Duodenal mucosa (tissue), 2 donors: ENCODE results near the gene EIF5AL1.
"Not testable (repeated sequence)": the region's sequence is repeated elsewhere in the genome, so short reads cannot be mapped to it uniquely, and the experiment has no call there.

ENCODE experiments used
- H3K27ac ChIP-seq: one replicate; pipeline ENCODE4 v1.7.0; 2013; ENCODE audit warnings: low read depth, low read length
- H3K27me3 ChIP-seq, 2 donors: one replicate each; pipeline ENCODE4 v1.7.0; 2013; ENCODE audit warnings: low read length in 2 of 2, control low read depth in 1 of 2; ENCODE audit not compliant: insufficient read depth in 2 of 2, control insufficient read depth in 1 of 2
- H3K36me3 ChIP-seq, 2 donors: one replicate each; pipeline ENCODE4 v1.7.0; 2013; ENCODE audit warnings: low read length in 2 of 2, control low read depth in 1 of 2; ENCODE audit not compliant: insufficient read depth in 2 of 2, control insufficient read depth in 1 of 2
- H3K4me1 ChIP-seq, 2 donors: one replicate each; pipeline ENCODE4 v1.7.0; 2013; ENCODE audit warnings: low read length in 2 of 2, control low read depth in 1 of 2; ENCODE audit not compliant: insufficient read depth in 2 of 2, control insufficient read depth in 1 of 2
- H3K4me3 ChIP-seq, 2 donors: one replicate each; pipeline ENCODE4 v1.7.0; 2013; ENCODE audit warnings: low read length in 2 of 2, low read depth in 1 of 2
- H3K9ac ChIP-seq, 2 donors: one replicate each; pipeline ENCODE4 v1.7.0; 2013; ENCODE audit warnings: low read length in 2 of 2, low read depth in 1 of 2
- H3K9me3 ChIP-seq, 2 donors: one replicate each; pipeline ENCODE4 v1.7.0; 2013; ENCODE audit warnings: low read length in 2 of 2, control low read depth in 1 of 2; ENCODE audit not compliant: control insufficient read depth in 1 of 2

The EIF5AL1 gene

DNA sequence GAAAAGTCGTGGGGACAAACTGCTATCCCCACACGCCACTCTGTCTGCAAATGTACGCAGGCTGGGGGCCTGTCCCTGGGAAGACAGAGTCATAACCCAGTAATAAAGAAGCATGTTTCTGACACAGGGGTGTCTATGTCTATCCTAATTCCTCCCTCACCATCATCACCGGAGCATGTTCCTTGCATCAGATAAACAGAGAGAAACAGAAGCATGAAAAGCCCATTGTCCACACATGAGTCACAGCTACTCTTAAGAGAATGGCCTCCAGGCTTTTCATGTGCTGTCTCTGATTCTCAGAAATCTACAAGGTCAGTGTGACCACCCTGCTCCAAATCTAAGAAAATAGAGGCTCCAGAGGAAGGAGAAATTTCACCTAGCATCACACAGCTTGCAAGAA, 4.1 kb upstream of the EIF5AL1 start:
- H3K36me3 ChIP-seq, H3K9ac ChIP-seq, H3K4me1 ChIP-seq, H3K27me3 ChIP-seq, H3K27ac ChIP-seq, H3K4me3 ChIP-seq, H3K9me3 ChIP-seq: not testable (repeated sequence)

DNA sequence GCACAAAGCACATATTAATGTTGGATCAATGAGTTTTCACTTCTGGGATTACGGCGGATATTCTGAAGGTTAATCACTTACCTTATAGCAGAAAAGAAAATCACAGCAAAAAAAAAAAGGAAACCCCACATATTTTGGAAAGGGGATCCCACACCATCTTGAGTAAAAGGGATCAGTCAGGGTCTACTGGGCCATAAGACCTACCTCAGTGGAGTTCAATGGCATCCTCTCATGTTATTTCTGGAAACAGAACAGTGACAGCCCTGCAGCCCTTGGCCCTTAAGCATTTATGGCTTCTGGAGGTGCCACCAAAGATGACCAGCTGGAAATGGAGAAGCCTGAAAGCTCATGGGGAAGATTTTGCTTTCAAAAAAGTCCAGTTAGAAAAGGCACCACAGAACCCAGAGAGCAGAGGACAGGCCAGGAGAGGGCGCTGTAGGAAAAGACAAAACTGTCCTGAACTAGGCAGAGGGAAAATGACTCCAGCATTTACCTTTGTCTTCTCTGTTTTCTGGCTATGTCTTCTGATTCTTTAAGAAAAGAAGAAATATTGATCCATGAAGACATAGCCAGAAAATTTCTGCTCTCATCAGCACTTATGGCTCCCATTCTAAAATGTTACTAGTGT, 2.9 kb upstream of the EIF5AL1 start:
- H3K9me3 ChIP-seq, H3K4me3 ChIP-seq, H3K27ac ChIP-seq, H3K4me1 ChIP-seq, H3K9ac ChIP-seq, H3K27me3 ChIP-seq, H3K36me3 ChIP-seq: not testable (repeated sequence)

DNA sequence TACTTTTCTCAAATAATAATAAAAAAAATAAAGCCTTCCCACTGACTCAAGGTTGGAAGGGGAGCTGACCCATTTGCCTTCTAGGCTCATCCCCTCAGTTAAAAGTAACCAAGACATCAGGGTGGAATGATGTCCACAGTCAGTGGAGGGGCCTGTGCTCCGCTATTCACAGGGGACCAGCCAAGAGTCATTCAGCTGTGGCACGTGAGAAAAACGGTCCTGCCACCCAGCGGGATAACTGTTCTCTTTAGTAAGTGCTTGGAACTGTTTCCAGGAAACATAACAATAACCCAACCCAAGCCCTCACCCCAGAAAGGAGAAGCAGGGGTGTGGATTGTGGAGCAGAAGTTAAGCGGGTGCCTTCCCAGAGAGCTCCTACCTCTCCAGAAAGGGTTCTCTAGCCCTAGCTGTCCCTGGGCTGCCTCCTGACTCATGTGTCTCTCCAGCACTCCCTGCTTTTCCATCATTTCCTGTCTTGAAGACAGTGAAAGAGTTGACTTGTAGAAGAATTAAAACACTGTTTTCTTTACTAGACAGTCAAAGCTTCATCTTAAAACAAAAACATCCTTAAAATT, 2.3 kb upstream of the EIF5AL1 start:
- H3K27ac ChIP-seq, H3K4me3 ChIP-seq, H3K9ac ChIP-seq, H3K9me3 ChIP-seq, H3K27me3 ChIP-seq, H3K4me1 ChIP-seq, H3K36me3 ChIP-seq: not testable (repeated sequence)

DNA sequence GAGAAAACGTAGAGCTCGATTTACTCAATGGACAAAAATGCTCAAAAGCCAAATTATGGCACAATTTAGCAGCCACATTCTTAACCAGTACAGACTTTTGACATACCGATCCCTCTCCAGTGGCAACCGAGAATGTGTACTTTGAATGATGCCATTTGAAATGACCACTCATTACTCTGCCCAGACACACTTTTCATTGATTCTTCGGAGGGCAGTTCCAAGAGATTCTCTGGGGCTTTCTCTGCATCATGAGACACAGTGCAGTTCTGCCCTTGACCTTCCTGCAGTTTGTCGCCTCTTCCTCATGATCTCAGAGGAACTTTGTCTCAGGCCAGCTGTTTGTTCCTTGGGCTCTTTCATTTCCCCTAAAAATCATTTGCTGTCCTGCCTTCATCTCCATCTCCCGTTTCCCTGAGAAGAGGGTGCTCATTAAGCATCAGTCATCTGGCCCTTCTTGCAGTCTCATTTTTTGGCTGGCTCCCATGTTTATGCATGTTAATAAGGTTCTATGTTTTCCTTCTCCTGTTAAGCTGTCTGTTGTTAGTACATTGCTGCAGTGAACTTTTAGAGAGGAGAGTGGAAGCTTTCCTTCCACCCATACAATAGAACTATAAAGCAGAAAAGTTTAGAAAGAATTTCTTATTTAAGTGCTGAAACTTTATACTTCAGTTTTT, 4.3 kb downstream of the EIF5AL1 start:
- not testable (repeated sequence) for H3K36me3 ChIP-seq, H3K4me3 ChIP-seq, H3K9me3 ChIP-seq, H3K27ac ChIP-seq, H3K9ac ChIP-seq, H3K4me1 ChIP-seq, H3K27me3 ChIP-seq

DNA sequence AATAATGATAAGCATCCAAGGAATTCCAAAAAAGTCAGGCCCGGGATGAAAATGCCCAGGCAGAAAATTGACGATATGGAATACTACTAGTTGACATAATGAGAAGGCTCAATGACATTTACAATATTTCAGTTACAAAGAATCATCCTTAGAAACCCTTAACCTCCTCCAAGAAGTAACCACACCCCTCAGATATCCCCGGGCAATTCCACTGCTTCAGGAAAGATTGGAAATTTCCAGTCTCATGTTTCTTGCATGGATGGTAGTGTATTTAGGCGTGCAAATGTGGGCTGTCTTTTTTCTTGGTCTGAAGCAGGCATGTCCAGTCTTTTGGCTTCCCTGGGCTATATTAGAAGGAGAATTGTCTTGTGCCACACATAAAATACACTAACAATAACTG, 5.2 kb downstream of the EIF5AL1 start:
- not testable (repeated sequence) for H3K27ac ChIP-seq, H3K4me3 ChIP-seq, H3K36me3 ChIP-seq, H3K9ac ChIP-seq, H3K9me3 ChIP-seq, H3K4me1 ChIP-seq, H3K27me3 ChIP-seq

DNA sequence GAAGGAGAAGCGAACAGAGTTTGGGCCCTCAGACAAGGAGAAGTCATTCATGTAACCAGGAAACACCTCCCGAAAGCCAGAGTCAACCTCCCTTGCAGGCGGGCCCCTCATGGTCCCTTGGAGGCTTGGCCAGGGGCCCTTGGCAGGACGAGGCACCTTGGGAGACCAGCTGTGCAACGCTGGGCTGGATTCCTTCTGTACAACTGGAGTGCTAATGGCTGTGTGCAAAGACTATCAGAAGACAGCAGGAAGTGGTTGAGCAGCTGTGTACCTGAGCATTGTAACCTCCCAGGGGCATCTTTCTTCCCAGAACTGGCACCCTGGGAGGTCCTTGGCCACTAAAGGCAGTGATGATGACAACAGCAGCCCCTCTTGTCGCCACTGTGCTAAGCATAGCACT, 9.4 kb downstream of the EIF5AL1 start:
- H3K36me3 ChIP-seq, H3K27ac ChIP-seq, H3K9ac ChIP-seq, H3K27me3 ChIP-seq, H3K4me3 ChIP-seq, H3K4me1 ChIP-seq, H3K9me3 ChIP-seq: not testable (repeated sequence)

DNA sequence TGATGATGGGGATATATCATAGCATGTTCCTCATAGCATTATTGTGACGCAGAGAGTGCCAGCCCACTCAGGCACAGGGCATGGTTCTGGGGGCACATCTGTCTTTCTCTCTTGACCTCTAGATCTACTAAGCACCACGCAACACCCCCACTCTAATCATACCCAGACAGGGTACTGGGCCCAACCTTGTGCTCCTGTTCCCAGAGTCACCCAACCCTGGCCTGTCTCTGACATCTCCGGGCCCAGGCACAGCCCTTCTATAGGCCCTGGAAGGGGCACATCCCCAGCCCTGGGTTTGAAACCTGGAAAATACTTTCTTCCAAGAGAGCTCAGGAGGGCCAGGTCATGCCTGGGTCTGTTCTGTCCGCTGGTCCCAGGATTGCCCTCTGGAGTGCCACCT, 10.1 kb downstream of the EIF5AL1 start:
- not testable (repeated sequence) for H3K36me3 ChIP-seq

DNA sequence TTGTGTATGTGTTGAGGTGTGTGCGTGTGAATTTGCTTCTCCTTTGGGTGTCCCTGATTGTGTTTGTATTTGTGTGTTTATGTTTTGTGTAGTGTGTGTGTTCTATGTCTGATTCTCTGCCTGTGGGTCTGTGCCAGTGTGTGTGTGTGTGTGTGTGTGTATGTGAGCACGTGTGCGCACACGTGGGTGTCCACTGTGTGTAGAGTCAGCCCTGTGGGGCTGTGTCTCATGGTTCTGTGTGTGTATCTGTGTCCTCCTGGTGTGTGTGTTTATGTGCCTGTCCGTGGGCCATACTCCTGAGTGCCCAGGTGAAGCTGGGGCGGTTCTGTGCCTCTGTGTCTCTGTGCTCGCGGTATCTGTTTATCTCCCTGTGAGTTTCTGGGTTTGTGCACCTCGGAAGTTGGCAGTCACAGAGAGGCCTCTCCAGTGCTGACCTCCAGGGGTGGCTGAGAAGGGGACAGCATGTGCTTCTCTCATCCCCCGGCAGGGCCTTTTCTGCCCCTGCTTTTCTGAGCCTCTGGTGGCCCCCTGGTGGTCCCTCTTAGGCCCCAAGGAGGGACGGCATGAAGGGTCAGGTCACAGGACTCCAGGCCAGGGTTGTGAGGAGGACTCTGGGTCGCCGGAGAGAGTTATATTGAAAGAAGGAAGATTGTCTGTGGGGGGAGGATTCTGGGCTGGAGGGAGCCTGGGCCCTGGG, 11.0 kb downstream of the EIF5AL1 start:
- not testable (repeated sequence) for H3K4me1 ChIP-seq, H3K4me3 ChIP-seq, H3K27ac ChIP-seq, H3K9ac ChIP-seq, H3K27me3 ChIP-seq, H3K9me3 ChIP-seq, H3K36me3 ChIP-seq

More for the DNA sequence above, 10.1 kb downstream of the EIF5AL1 start:
- not testable (repeated sequence) for H3K27ac ChIP-seq, H3K9me3 ChIP-seq, H3K4me1 ChIP-seq, H3K4me3 ChIP-seq, H3K27me3 ChIP-seq, H3K9ac ChIP-seq

DNA sequence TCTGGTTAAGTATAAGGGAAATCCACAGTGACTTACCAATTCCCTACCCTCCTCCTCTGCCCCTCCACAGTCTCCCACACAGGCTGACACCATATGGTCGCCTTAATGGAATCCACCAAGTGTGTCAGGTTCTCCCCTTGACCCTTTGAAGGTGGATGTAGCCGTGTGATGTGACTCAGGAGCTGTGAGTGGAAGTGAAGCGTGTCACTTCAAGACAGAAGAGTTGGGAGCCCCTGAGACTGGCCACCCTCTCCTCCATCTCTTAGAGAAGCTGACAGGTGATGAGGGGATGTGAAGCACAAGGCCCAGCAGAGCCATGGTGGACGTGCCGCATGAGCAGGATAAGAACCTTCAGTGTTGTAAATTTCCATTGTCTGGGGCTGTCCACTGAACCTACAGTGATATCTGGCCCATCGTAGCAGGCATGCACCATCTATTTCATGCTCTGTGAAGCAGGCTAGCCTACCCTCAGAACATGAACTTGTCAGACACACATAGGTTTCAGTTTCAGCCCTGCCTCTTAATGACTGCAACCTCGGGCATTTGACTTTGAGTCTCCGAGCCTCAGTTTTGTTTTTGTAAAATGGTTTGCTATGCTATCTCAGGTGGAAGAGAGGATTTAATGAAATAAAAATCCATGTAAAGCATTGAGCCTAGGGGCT, 12.8 kb downstream of the EIF5AL1 start:
- H3K27me3 ChIP-seq, H3K36me3 ChIP-seq, H3K4me3 ChIP-seq, H3K27ac ChIP-seq, H3K9me3 ChIP-seq, H3K4me1 ChIP-seq, H3K9ac ChIP-seq: not testable (repeated sequence)

DNA sequence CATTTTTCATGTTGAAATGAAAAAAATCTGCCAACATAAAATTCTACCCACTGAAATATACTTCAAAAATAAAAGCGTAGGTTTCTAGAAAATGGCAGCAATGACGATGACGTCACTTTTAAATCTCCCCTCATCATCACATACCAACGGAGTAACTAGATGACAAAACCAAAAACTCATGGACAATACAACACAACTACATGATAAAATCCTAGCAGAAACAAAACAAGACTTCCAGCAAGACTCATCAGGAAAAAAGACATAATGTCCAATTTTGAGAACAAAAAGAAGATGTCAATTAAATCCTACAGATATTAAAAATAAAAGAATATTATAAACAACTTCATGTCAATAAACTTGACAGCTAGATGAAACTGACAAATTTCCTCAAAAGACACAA, 15.9 kb downstream of the EIF5AL1 start:
- not testable (repeated sequence) for H3K27ac ChIP-seq, H3K9me3 ChIP-seq, H3K4me3 ChIP-seq, H3K4me1 ChIP-seq, H3K9ac ChIP-seq, H3K36me3 ChIP-seq, H3K27me3 ChIP-seq
